Measurements from ENCODE around the gene SERINC4.
"Not testable (repeated sequence)": the region's sequence is repeated elsewhere in the genome, so short reads cannot be mapped to it uniquely, and the experiment has no call there.

Gene SERINC4

DNA sequence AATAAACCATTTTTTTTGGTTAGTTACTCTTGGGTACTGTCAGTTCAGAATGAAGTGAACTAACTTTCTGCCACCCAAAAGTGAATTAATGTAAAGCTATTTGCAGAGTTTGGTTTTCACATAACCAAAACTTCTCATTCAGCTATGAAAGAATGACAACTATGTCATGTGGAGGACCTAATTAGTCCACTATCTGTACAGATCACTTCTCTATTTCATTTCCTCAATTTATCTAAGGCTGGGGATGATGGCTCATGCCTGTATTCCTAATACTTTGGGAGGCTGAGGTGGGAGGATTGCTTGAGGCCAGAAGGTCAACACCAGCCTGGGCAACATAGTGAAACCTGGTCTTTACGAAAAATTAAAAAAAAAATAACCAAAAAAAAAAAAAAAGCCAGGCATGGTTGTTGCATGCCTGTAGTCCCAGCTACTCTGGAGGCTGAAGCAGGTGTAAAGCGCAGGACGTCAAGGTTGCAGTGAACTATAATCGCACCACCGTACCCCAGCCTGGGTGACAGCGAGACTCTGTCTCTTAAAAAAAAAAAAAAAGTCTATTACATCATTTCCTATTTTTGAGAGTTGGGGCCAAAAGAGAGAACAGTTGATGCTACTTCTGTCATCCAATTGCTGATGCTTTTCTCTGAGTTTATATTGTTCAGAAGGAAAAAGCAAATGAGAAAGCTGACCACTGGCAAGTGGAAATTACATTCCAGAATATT is 9.1 kb upstream of the SERINC4 start:
- H3K4me3 ChIP-seq (ENCODE audit: low read depth, low read length): no peak overlapping the region

DNA sequence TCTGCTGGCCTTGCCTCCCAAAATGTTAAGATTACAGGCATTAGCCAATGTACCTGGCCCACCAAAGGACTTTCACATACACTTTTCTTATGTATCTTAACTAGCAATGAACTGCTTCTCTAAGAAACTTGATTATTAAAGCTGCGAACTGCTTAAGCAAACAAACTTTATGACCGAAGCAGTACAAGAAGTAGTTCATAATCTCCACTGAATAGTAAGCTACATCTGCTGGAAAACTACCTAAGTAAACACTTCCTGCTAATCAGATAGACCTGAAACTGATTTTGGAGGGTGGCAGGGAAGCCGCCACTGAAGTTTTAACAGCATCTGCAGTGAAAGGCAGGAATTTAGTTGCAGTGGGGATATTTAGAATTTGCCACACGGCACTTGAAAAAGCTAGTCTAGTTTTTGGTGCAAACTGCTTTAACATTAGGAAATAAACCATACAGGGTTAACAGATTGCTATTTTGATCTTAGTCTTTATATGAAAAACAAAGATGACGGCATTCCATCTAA is 8.5 kb upstream of the SERINC4 start:
- no peak overlapping the region for H3K4me3 ChIP-seq (ENCODE audit: low read depth, low read length)
- no peak for DNase-seq (ENCODE audit: low read depth, low spot score)
- no peak for TF ChIP-seq CTCF (IDR thresholded peaks at IDR 0.05; ENCODE audit: insufficient read depth, low read length, missing control alignments)
- ChIA-PET CTCF (interaction anchor here (0.8 to 0.9 kb wide), 2 partner anchors 13 to 31 kb away, joined by 3 to 4 read pairs; no protein-coding TSS in a partner anchor), POLR2A (interaction anchor here (2.0 kb wide), 1 partner anchor 8 kb away, joined by 5 read pairs; the partner anchor contains the start of genes HYPK and SERINC4)

More for the DNA sequence above, 9.1 kb upstream of the SERINC4 start:
- TF ChIP-seq CTCF (IDR thresholded peaks at IDR 0.05; ENCODE audit: insufficient read depth, low read length, missing control alignments): no peak
- ChIA-PET POLR2A (interaction anchor here (2.0 kb wide), 1 partner anchor 9 kb away, joined by 5 read pairs; the partner anchor contains the start of genes HYPK and SERINC4), CTCF (interaction anchor here (0.8 to 1.2 kb wide), 3 partner anchors 12 to 31 kb away, joined by 3 to 4 read pairs (median 3); no protein-coding TSS in a partner anchor)
- no peak for DNase-seq (ENCODE audit: low read depth, low spot score)

GRCh38 chr15:43802676-43803075 is 2.7 kb upstream of the SERINC4 start:
- POLR2A ChIA-PET; DNase-seq (ENCODE audit: low read depth, low spot score); H3K4me3 ChIP-seq (ENCODE audit: low read depth, low read length): not testable (repeated sequence)
- CTCF ChIA-PET: interaction anchor here (1.4 kb wide), 1 partner anchor 25 kb away, joined by 3 read pairs; the partner anchor contains the start of gene ELL3

GRCh38 chr15:43800286-43801141 is 494 bp upstream of the SERINC4 start, which contains the start of gene HYPK:
HYPK (plus strand) TSS chr15:43800599; CDS start chr15:43800623, 24 bp downstream.
- CTCF ChIA-PET: interaction anchor here (1.2 kb wide), 1 partner anchor 22 kb away, joined by 4 read pairs; no protein-coding TSS in a partner anchor
- H3K4me3 ChIP-seq (ENCODE audit: low read depth, low read length): peak within 1 kb of the TSS; percentile 89
- TF ChIP-seq CTCF (IDR thresholded peaks at IDR 0.05; ENCODE audit: insufficient read depth, low read length, missing control alignments): no peak
- POLR2A ChIA-PET: interaction anchor here (0.6 to 1.4 kb wide), 6 partner anchors 9 to 31 kb away, joined by 3 to 8 read pairs (median 4); partner anchors contain the start of genes ELL3, MFAP1 and SERF2
- peak; percentile 40 for DNase-seq (ENCODE audit: low read depth, low spot score)

- DNase-seq (ENCODE audit: low read depth, low spot score): no peak
- no peak for TF ChIP-seq CTCF (IDR thresholded peaks at IDR 0.05; ENCODE audit: insufficient read depth, low read length, missing control alignments)
- ChIA-PET POLR2A (no interaction called here), CTCF (no interaction called here)
- H3K4me3 ChIP-seq (ENCODE audit: low read depth, low read length): no peak overlapping the region
Measured at GRCh38 chr15:43799209-43799944, 643 bp downstream of the SERINC4 start.

GRCh38 chr15:43796566-43796965 is 3.5 kb downstream of the SERINC4 start:
- ChIA-PET CTCF (interaction anchor here (3.9 to 4.1 kb wide), 2 partner anchors 19 to 25 kb away, joined by 17 to 20 read pairs; partner anchors contain the start of gene ELL3), POLR2A (interaction anchor here (1.1 kb wide), 1 partner anchor 28 kb away, joined by 3 read pairs; the partner anchor contains the start of gene MFAP1)
- no peak overlapping the region for H3K4me3 ChIP-seq (ENCODE audit: low read depth, low read length)
- TF ChIP-seq CTCF (IDR thresholded peaks at IDR 0.05; ENCODE audit: insufficient read depth, low read length, missing control alignments): no peak
- no peak for DNase-seq (ENCODE audit: low read depth, low spot score)

Measured in AG04449 (cell line).